ENCODE data around the gene INTS1. TPM values are rescaled to one million over a fixed set of nuclear protein-coding genes. Genes with fewer than 3 reads are reported as not detected.

The INTS1 gene
- total and polyA plus RNA-seq, 2 experiments from 2014 or later: 30.0 to 57.3 TPM

DNA sequence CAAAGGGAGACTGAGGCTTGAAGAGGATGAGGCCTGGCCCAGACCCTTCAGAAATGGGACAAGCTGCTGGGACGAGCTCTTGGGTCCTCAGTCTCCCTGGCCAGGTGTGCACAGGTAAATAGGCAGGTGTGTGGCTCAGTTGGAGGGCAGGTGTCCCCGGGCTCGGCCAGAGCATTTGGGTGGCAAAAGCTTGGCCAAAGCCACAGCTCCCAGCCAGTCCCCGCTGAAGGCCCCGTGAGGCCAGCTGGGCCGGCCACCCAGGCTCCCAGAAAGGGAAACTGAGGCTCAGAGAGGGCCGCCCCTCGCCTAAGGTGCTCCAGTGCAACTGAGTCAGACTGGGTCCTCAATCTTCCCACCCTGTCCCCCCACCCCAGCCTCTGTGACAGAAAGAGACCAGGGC is 82.2 kb downstream of the INTS1 start:
- Histone ChIP-seq H4K20me1 (ENCODE audit: insufficient read depth, poor library complexity, severe bottlenecking) (no peaks in the 10 kb centered on the region), H3K4me1 (ENCODE audit: insufficient read depth) (no peaks in the 10 kb centered on the region), H3K9me2 (replicated peaks; ENCODE audit: insufficient read depth) (no peaks in the 10 kb centered on the region), H3K4me2 (no peak overlapping the region), H3K36me3 (replicated peaks; ENCODE audit: insufficient read depth, low read depth) (no peaks in the 10 kb centered on the region), H3K27ac (no peak overlapping the region), H3K4me3 (no peak overlapping the region), H3K79me2 (no peaks in the 10 kb centered on the region), H3K27me3 (peaks cover 5% of the 10 kb centered on the region), H3K9me3 (ENCODE audit: low read depth) (no peaks in the 10 kb centered on the region), H2AFZ (no peak overlapping the region)
- WGBS (ENCODE audit: low lambda C conversion rate, missing lambda C conversion rate): 91% methylated on average over 4 of the region's 8 CpGs
- no peak for TF ChIP-seq EZH2 (IDR thresholded peaks at IDR 0.05; ENCODE audit: borderline replicate concordance)
- TF ChIP-seq, protein P1, sequence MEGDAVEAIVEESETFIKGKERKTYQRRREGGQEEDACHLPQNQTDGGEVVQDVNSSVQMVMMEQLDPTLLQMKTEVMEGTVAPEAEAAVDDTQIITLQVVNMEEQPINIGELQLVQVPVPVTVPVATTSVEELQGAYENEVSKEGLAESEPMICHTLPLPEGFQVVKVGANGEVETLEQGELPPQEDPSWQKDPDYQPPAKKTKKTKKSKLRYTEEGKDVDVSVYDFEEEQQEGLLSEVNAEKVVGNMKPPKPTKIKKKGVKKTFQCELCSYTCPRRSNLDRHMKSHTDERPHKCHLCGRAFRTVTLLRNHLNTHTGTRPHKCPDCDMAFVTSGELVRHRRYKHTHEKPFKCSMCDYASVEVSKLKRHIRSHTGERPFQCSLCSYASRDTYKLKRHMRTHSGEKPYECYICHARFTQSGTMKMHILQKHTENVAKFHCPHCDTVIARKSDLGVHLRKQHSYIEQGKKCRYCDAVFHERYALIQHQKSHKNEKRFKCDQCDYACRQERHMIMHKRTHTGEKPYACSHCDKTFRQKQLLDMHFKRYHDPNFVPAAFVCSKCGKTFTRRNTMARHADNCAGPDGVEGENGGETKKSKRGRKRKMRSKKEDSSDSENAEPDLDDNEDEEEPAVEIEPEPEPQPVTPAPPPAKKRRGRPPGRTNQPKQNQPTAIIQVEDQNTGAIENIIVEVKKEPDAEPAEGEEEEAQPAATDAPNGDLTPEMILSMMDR (IDR thresholded peaks at IDR 0.05; ENCODE audit: poor library complexity): no peak
- no peak for TF ChIP-seq EZH2phosphoT487 (IDR thresholded peaks at IDR 0.05; ENCODE audit: low read depth, severe bottlenecking, unreplicated experiment)
- DNase-seq (ENCODE audit: low spot score): no peak

DNA sequence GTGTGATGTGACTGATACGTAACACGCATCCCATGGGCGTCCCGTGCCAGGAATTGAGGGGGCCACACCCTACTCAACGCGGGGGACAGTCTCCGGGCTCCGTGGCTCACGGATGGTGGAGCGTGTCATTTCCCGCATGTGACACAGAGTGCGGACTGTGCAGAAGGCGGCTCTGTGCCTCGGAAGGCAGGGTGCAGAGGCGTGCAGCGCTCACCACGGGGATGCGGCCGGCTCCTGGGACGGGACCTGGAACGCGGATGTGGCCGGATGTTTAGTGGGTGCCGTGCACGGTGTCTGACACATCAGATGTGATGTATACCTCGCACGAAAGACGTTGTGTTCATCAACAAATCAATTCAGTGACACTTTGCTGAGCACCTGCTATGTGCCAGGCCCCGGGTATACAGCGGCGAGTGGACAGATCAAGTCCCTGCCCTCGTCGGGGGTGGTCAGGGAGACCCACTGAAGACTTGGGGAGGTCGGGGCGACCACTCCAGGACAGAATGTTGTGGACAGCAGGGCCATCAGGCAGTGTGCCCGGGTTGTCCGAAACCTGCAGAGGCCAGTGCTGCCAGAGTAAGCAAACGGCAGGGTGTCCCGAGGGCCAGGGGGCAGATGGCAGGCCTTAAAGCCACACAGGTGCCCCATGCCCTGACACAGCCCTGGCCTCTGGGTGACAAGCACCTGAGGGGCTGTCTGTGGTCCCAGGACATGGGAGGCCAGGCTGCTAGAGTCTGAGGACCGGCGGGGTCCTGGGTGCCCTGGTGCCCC is 83.0 kb downstream of the INTS1 start:
- H4K20me1 ChIP-seq (ENCODE audit: insufficient read depth, poor library complexity, severe bottlenecking): no peaks in the 10 kb centered on the region
- no peak overlapping the region for H2AFZ ChIP-seq
- H3K79me2 ChIP-seq: no peaks in the 10 kb centered on the region
- no peak for DNase-seq (ENCODE audit: low spot score)
- 95% methylated on average over 41 of the region's 41 CpGs for WGBS (ENCODE audit: low lambda C conversion rate, missing lambda C conversion rate)
- no peaks in the 10 kb centered on the region for H3K4me1 ChIP-seq (ENCODE audit: insufficient read depth)
- H3K9me2 ChIP-seq (replicated peaks; ENCODE audit: insufficient read depth): no peaks in the 10 kb centered on the region
- H3K4me2 ChIP-seq: no peak overlapping the region
- peaks cover 5% of the 10 kb centered on the region for H3K27me3 ChIP-seq
- H3K4me3 ChIP-seq: no peak overlapping the region
- no peaks in the 10 kb centered on the region for H3K36me3 ChIP-seq (replicated peaks; ENCODE audit: insufficient read depth, low read depth)
- H3K27ac ChIP-seq: no peak overlapping the region
- H3K9me3 ChIP-seq (ENCODE audit: low read depth): no peaks in the 10 kb centered on the region
- TF ChIP-seq EZH2 (IDR thresholded peaks at IDR 0.05; ENCODE audit: borderline replicate concordance): no peak
- no peak for TF ChIP-seq EZH2phosphoT487 (IDR thresholded peaks at IDR 0.05; ENCODE audit: low read depth, severe bottlenecking, unreplicated experiment)
- TF ChIP-seq, protein P1 (IDR thresholded peaks at IDR 0.05; ENCODE audit: poor library complexity): no peak

Other genes starting within 250 kb of the INTS1 start
- 9.8 and 16.4 TPM in 2 replicates for gene MICALL2, start 44.9 kb downstream of the INTS1 start, total RNA-seq
- 28.2 and 34.5 TPM in 2 replicates for gene MICALL2, start 44.9 kb downstream of the INTS1 start, polyA plus RNA-seq
- gene MAFK, start 26.3 kb upstream of the INTS1 start, total RNA-seq: 14.6 and 24.0 TPM in 2 replicates
- 4.4 and 7.8 TPM in 2 replicates for gene MAFK, start 26.3 kb upstream of the INTS1 start, polyA plus RNA-seq
- gene TMEM184A, start 51.8 kb upstream of the INTS1 start, total RNA-seq: 14.5 and 23.4 TPM in 2 replicates
- gene TMEM184A, start 51.8 kb upstream of the INTS1 start, polyA plus RNA-seq: 18.6 and 24.7 TPM in 2 replicates
- 27.5 and 42.7 TPM in 2 replicates for gene PSMG3, start 65.6 kb upstream of the INTS1 start, total RNA-seq
- 44.8 and 60.3 TPM in 2 replicates for gene PSMG3, start 65.6 kb upstream of the INTS1 start, polyA plus RNA-seq
- 2.9 and 3.6 TPM in 2 replicates for gene ELFN1, start 165.9 kb upstream of the INTS1 start, total RNA-seq
- gene ELFN1, start 165.9 kb upstream of the INTS1 start, polyA plus RNA-seq: 1.3 and 5.5 TPM in 2 replicates

All from hepatocyte (in vitro differentiated cells).